Putamen (tissue), 1 donor: Measurements from ENCODE around the gene NCKAP5.
"Not testable (repeated sequence)": the region's sequence is repeated elsewhere in the genome, so short reads cannot be mapped to it uniquely, and the experiment has no call there.

ENCODE experiments used
- DNase-seq: peaks from one replicate; pipeline ENCODE4 v3.0.0-alpha.2; 2016; ENCODE audit warnings: low spot score

The NCKAP5 gene

GRCh38 chr2:133206666-133207065, 361.6 kb downstream of the NCKAP5 start:
- not testable (repeated sequence) for DNase-seq

GRCh38 chr2:133204421-133204820, 363.8 kb downstream of the NCKAP5 start:
- no peak for DNase-seq

- DNase-seq: no peak
These were observed 367.4 kb downstream of the NCKAP5 start for GRCh38 chr2:133200684-133201421.

- peak; percentile 21 for DNase-seq
These were observed 369.6 kb downstream of the NCKAP5 start for GRCh38 chr2:133198678-133199077.

- DNase-seq: no peak
These were observed 371.1 kb downstream of the NCKAP5 start for GRCh38 chr2:133197156-133197555.

GRCh38 chr2:133194777-133195335, 373.4 kb downstream of the NCKAP5 start:
- no peak for DNase-seq

GRCh38 chr2:133194362-133194655, 374.0 kb downstream of the NCKAP5 start:
- no peak for DNase-seq

- DNase-seq: no peak
These were observed 374.5 kb downstream of the NCKAP5 start for GRCh38 chr2:133193544-133194361.

GRCh38 chr2:133192028-133192427, 376.2 kb downstream of the NCKAP5 start:
- DNase-seq: no peak

- DNase-seq: no peak
These were observed 391.1 kb downstream of the NCKAP5 start for GRCh38 chr2:133177196-133177595.

- DNase-seq: no peak
These were observed 392.3 kb downstream of the NCKAP5 start for GRCh38 chr2:133175926-133176325.

- DNase-seq: no peak
These were observed 395.0 kb downstream of the NCKAP5 start for GRCh38 chr2:133173224-133173623.

GRCh38 chr2:133171393-133172004, 396.8 kb downstream of the NCKAP5 start:
- peak; percentile 55 for DNase-seq

- DNase-seq: no peak
These were observed 398.9 kb downstream of the NCKAP5 start for GRCh38 chr2:133169274-133169912.

GRCh38 chr2:133167990-133168389, 400.3 kb downstream of the NCKAP5 start:
- DNase-seq: no peak

GRCh38 chr2:133167223-133167622, 401.0 kb downstream of the NCKAP5 start:
- DNase-seq: no peak

- DNase-seq: no peak
These were observed 402.2 kb downstream of the NCKAP5 start for GRCh38 chr2:133166031-133166430.

- DNase-seq: no peak
These were observed 405.2 kb downstream of the NCKAP5 start for GRCh38 chr2:133163111-133163510.

- no peak for DNase-seq
These were observed 409.8 kb downstream of the NCKAP5 start for GRCh38 chr2:133158442-133158841.

- no peak for DNase-seq
These were observed 410.2 kb downstream of the NCKAP5 start for GRCh38 chr2:133158024-133158423.

- no peak for DNase-seq
These were observed 411.1 kb downstream of the NCKAP5 start for GRCh38 chr2:133157141-133157540.

GRCh38 chr2:133152801-133153200, 415.5 kb downstream of the NCKAP5 start:
- no peak for DNase-seq
